GM10248 (cell line): ENCODE data around the gene WNT8B.

Experiments used
- CTCF ChIA-PET: fragments of 300-600 bp; sonication (Branson Sonifier 250); formaldehyde crosslinking; extraction: SDS; loops from one replicate; lab custom pipeline; 2021; ENCODE audit warnings: antibody characterized with exemption; lab: Yijun Ruan, JAX
- POLR2A ChIA-PET: fragments of 350-650 bp; sonication (Branson Sonifier 250); formaldehyde crosslinking; extraction: SDS; loops from one replicate; lab custom pipeline; 2020; ENCODE audit warnings: antibody characterized with exemption; lab: Yijun Ruan, JAX
- DNase-seq: peaks from one replicate; pipeline ENCODE4 v3.0.0; 2012; ENCODE audit errors: extremely low spot score
- TF ChIP-seq, protein P1 (sequence below): IDR thresholded peaks from 2 replicates; pipeline ENCODE4 v1.5.1; 2012; ENCODE audit warnings: mild to moderate bottlenecking, low read depth; ENCODE audit errors: extremely low read depth, missing control alignments, control extremely low read depth

WNT8B gene

DNA sequence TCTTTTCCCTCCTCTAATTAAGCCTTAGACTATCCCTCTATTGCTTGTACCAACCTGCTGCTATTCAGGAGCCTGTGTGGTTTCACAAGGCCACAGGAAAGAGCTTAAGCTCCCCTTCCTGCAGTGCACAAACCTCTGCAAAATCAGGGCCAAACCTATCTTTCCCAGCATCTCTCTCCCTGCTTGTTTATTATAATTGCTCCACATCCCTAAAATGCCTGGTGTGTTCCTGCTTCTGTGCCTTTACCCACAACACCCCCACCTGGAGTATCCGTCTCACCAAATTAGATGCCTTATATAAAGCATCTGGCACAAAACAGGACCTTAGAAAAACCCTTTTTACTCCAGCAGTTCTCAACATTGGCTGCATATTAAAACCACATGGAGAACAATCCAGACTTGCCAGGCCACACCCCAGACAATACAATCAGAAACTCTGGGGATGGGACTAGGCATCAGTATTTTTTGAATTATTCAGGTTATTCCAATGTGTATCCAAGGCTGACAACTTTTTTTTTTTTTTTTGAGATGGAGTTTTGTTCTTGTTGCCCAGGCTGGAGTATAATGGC lies 40.2 kb downstream of the WNT8B start:
- POLR2A ChIA-PET: no interaction called here
- no peak for DNase-seq
- CTCF ChIA-PET: interaction anchor here (3.4 kb wide), 1 partner anchor 8 kb away, joined by 10 read pairs; no protein-coding TSS in a partner anchor
- TF ChIP-seq, protein P1, sequence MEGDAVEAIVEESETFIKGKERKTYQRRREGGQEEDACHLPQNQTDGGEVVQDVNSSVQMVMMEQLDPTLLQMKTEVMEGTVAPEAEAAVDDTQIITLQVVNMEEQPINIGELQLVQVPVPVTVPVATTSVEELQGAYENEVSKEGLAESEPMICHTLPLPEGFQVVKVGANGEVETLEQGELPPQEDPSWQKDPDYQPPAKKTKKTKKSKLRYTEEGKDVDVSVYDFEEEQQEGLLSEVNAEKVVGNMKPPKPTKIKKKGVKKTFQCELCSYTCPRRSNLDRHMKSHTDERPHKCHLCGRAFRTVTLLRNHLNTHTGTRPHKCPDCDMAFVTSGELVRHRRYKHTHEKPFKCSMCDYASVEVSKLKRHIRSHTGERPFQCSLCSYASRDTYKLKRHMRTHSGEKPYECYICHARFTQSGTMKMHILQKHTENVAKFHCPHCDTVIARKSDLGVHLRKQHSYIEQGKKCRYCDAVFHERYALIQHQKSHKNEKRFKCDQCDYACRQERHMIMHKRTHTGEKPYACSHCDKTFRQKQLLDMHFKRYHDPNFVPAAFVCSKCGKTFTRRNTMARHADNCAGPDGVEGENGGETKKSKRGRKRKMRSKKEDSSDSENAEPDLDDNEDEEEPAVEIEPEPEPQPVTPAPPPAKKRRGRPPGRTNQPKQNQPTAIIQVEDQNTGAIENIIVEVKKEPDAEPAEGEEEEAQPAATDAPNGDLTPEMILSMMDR: no peak

DNA sequence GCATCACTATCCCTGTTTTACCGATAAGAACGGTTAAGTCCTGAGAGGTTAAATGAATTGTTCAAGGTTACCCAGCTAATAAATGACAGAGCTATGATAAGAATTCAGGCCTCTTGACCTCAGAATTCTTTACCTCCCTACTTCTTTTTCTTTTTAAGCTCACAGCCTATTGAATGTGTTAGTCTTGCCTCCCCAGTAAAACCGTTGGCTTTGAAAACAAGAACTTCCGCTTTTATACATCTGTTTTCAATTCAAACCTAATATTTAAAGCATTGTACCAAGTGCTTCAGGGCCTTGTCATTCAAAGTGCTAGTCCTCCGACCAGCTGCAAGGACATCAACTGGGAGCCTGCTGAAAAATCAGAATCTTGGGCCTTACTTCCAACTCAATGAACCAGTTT lies 41.3 kb downstream of the WNT8B start:
- DNase-seq: no peak
- POLR2A ChIA-PET: interaction anchor here (0.5 kb wide), 1 partner anchor 116 kb away, joined by 5 read pairs; no protein-coding TSS in a partner anchor
- TF ChIP-seq, protein P1: no peak
- CTCF ChIA-PET: interaction anchor here (1.9 to 8.2 kb wide), 2 partner anchors 15 to 21 kb away, joined by 7 to 54 read pairs; partner anchors contain the start of gene SEC31B

DNA sequence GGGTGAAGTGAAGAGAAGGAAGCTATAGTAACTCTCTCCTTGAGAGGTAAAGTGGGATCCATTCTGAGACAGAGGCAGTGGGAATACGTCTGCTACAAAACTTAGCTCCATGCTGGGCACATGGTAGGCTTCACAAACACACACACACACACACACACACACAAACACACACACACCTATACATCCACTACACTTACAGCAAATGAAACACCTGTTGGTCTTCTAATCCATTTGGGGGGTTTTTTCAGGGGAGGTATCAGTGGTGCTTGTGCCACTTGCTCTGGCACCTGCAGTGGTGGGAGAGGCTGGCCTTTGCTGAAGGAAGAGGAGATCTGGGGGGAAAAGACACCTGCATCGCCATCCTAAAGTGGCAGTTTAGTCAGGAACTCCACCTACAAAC lies 42.4 kb downstream of the WNT8B start:
- ChIA-PET CTCF (interaction anchor here (0.9 to 8.2 kb wide), 3 partner anchors 14 to 22 kb away, joined by 3 to 54 read pairs (median 7); partner anchors contain the start of gene SEC31B), POLR2A (no interaction called here)
- no peak for DNase-seq
- TF ChIP-seq, protein P1: no peak

DNA sequence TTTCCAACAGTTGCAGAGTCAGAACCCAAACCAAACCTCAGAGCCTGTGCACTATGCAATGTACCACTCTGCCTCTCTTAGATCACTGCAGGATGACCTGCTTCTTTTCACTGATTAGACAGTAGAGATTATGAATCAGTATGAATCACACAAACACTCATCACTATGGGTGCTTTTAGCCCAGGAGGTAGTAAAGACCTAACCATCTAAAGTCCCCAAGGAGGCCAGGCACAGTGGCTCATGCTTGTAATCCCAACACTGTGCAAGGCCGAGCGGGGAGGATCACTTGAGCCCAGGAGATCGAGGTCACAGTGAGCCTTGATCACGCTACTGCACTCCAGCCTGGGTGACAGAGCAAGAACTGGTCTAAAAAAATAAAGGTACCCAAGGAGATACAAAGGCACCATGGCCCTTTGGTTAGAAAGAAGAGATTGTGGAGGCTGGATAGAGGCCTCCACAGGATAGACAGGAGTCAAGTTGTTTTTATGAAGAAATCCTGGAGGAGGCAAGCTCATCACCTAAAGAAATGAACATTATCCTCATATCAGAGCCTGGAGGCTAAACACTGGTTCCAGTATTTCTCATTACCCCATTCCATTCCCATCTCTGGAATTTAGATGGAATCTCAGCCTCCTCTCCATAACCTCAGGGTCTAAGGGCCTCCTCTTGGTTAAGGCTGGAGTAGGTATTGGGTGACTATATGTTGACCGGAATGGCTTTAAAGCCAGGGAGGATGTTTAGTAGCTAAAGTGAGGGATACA lies 44.0 kb downstream of the WNT8B start:
- TF ChIP-seq, protein P1: peak; percentile 2
- ChIA-PET CTCF (interaction anchor here (1.1 to 8.2 kb wide), 5 partner anchors 12 to 73 kb away, joined by 4 to 54 read pairs (median 8); partner anchors contain the start of gene SEC31B), POLR2A (no interaction called here)
- no peak for DNase-seq

DNA sequence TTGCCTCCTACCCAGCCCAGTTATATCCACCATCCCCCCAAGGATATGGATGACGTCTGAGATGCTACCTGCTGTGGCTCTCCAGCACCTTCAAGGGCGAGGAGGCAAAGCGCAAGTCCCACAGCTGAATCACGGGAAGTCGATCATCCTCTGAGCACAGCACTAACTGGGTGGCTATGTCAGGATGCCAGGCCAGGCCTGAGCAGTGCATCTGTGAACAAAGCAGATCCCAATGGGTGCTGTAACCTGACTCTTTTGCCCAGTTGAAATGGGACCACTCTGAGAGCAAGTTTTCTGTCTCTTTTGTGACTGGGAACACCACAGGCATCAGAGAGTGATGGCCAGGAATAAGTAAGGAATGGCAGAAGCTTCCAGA lies 44.5 kb downstream of the WNT8B start:
- no peak for DNase-seq
- POLR2A ChIA-PET: no interaction called here
- CTCF ChIA-PET: interaction anchor here (1.1 to 8.2 kb wide), 5 partner anchors 12 to 74 kb away, joined by 4 to 54 read pairs (median 8); partner anchors contain the start of gene SEC31B
- TF ChIP-seq, protein P1: no peak

DNA sequence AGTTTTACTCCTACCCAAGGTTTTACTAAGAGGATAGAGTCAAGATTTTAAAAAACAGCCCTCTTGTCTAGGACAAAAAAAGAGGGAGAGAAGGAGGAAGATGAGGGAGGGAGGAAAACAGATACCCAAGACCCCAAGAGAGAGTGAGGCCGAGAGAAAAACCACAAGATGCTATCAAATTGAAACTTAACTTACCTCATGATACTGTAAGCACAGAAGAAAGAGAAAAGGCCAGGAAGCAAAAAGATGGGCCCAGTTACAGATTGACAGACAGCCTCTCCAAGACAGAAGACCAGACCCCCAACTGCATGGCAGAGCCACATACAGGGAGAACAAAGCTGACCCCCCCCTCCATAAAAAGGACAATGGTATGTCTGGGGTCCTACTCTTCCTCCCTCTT lies 45.5 kb downstream of the WNT8B start:
- TF ChIP-seq, protein P1: no peak
- CTCF ChIA-PET: interaction anchor here (1.0 to 8.2 kb wide), 15 partner anchors 8 to 663 kb away, joined by 3 to 54 read pairs (median 6); partner anchors contain the start of genes HIF1AN, NDUFB8 and SEC31B
- POLR2A ChIA-PET: interaction anchor here (0.6 kb wide), 1 partner anchor 206 kb away, joined by 3 read pairs; no protein-coding TSS in a partner anchor

More for the DNA sequence above, 45.5 kb downstream of the WNT8B start:
- DNase-seq: no peak
